Right lung (tissue), 5 donors: Measurements from ENCODE around the gene HMCN2. TPM values are rescaled to one million over a fixed set of nuclear protein-coding genes. Genes with fewer than 3 reads are reported as not detected.

Experiments
- DNase-seq, 2 donors: peaks; one replicate each; pipeline ENCODE4 v3.0.0-alpha.2; 2013
- polyA plus RNA-seq, 5 donors: library from polyadenylated mRNA; unstranded; fragments of 120-200 nt; gene quantifications; one replicate each; pipeline versions ENCODE4 v1.2.1 to v1.2.3, GENCODE V29; 2013; ENCODE audit warnings: inconsistent platforms in 1 of 5, low replicate concordance in 1 of 5; ENCODE audit not compliant: insufficient read length in 5 of 5, insufficient read depth in 1 of 5

The HMCN2 gene
- polyA plus RNA-seq, 5 donors, result 0.21 to 2.1 (median 0.55) TPM

- DNase-seq, result no peak
These were observed 144.9 kb downstream of the HMCN2 start for GRCh38 chr9:130410443-130410842.

- DNase-seq, result peak; percentile 26 to 61
These were observed 146.0 kb downstream of the HMCN2 start for GRCh38 chr9:130411566-130411915.

- no peak for DNase-seq
These were observed 148.6 kb downstream of the HMCN2 start for GRCh38 chr9:130414081-130414731.

- DNase-seq, result no peak
These were observed 149.6 kb downstream of the HMCN2 start for GRCh38 chr9:130414910-130415746.

- DNase-seq, result no peak
These were observed 152.0 kb downstream of the HMCN2 start for GRCh38 chr9:130417602-130418001.

GRCh38 chr9:130418776-130419175, 153.2 kb downstream of the HMCN2 start:
- no peak for DNase-seq

- DNase-seq, result no peak
These were observed 154.0 kb downstream of the HMCN2 start for GRCh38 chr9:130419521-130420035.

- DNase-seq, result no peak
These were observed 155.7 kb downstream of the HMCN2 start for GRCh38 chr9:130421154-130421801.

GRCh38 chr9:130421802-130422276, 156.3 kb downstream of the HMCN2 start:
- DNase-seq, result no peak

GRCh38 chr9:130422546-130422945, 157.0 kb downstream of the HMCN2 start:
- DNase-seq, result no peak

GRCh38 chr9:130423272-130423671, 157.7 kb downstream of the HMCN2 start:
- no peak for DNase-seq

GRCh38 chr9:130424595-130425454, 159.3 kb downstream of the HMCN2 start:
- no peak for DNase-seq

- DNase-seq, result no peak
These were observed 160.3 kb downstream of the HMCN2 start for GRCh38 chr9:130425741-130426466.

GRCh38 chr9:130426467-130426773, 160.9 kb downstream of the HMCN2 start:
- DNase-seq, result no peak

GRCh38 chr9:130426883-130427282, 161.3 kb downstream of the HMCN2 start:
- no peak for DNase-seq

- DNase-seq, result no peak
These were observed 161.8 kb downstream of the HMCN2 start for GRCh38 chr9:130427326-130427725.

- DNase-seq, result no peak
These were observed 162.6 kb downstream of the HMCN2 start for GRCh38 chr9:130428086-130428665.

GRCh38 chr9:130429381-130429780, 163.8 kb downstream of the HMCN2 start:
- no peak for DNase-seq

- DNase-seq, result no peak
These were observed 164.3 kb downstream of the HMCN2 start for GRCh38 chr9:130429831-130430230.

- no peak for DNase-seq
These were observed 164.7 kb downstream of the HMCN2 start for GRCh38 chr9:130430232-130430631.
